ENCODE results near the gene CXCL3.

The CXCL3 gene

DNA sequence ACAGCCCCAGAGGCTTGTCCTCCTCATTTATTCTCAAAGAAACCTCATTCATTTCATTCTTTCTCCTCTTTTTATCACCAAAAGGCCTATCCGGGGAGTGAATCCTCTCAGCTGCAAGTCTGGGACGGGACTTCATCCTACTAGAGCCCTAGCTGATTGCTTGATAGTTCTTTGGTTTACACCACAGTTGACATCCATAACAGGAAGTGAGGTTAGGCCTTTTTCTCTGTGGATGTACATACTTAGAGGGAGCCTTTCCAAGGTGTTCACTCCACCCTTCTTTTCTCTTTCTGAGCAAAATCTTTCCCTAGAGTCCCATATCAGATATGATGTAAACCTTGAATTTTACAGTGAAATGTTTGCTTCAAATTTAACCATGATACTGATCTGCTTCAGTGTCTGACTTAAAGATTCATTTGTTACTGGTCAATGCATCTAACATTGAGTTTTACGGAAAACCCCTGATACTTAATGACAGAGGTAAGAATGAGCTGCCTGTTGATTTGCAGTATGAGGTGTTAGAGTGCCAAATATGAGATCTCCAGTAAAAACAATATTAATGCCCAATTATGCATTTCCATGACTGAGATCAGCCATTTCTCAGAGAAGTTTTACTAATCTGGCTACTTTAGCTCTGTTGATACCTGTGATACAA lies 23.2 kb downstream of the CXCL3 start:
- DNase-seq (ENCODE audit: low read depth in 2 of 3, low spot score in 1 of 3): no peak

DNA sequence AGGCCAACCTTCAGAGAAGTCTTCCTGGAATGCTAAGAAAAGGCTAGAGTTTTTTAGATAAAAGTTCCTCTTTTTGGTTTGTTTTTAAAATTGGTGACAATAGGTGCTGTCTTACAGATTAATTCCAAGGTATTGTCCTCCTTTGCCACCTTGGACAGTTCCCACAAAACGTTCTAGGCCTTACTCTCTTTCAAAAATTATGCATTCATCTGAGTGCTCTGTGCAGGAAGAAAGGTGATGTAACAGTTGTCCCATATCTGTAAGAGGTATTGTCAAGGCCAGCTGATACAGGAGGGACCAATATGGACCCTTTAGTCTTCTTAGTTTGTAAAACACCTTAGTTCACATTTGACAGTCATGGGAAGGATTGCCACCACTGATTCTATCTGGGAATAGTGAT lies 24.2 kb downstream of the CXCL3 start:
- no peak for DNase-seq (ENCODE audit: low read depth in 2 of 3, low spot score in 1 of 3)

DNA sequence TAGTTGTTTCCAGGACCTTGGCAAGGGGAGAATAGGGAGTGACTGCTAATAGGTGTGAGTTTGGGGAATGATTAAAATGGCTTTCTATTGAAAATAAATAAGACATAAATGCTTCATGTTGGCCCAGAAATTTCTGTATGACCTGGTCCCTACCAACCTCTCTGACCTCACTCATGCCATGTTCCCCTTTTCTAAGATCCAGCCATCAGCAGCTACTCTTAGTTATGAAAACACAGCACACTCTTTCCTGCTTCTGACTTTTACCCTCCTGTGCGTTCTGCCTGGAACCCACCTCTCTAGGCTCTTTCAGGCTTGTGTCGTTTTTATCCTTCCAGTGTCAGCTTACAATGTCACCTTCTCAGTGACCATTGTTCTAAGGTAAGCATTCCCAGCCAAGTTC lies 25.2 kb downstream of the CXCL3 start:
- no peak for DNase-seq (ENCODE audit: low read depth in 2 of 3, low spot score in 1 of 3)

DNA sequence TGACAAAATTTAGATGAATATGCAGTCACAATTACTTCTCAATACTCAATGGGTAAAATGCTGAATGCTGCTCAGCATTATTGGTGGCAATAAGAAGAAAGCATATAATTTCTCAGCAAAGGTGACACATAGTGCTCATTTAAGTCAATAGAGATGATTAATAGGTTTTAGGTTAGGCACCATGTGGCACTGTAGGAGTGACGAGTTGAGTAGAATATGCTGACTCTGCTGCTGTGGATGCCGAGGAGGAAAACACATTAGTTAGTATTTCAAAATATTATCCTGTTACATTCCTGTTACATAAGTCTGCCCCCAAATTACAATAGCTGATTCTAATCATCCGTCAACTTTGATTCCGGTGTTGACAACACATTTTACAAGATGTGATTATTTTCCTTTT lies 26.4 kb downstream of the CXCL3 start:
- no peak for DNase-seq (ENCODE audit: low read depth in 2 of 3, low spot score in 1 of 3)

DNA sequence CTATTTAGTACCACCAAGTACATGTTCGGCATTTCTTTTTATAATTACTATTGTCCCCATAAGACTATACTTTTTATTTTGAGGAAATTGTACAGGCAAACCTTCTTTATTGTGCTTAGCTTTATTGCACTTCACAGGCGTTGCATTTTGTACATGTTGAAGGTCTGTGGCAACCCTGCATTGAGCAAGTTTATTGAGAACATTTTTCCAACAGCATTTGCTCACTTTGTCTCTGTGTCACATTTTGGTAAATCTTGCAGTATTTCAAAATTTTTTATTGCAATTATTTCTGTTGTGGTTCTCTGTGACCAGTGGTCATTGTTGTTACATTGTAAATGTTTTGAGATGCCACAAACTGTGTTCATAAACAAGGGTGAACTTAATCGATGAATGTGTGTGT lies 29.2 kb downstream of the CXCL3 start:
- DNase-seq (ENCODE audit: low read depth in 2 of 3, low spot score in 1 of 3): no peak

DNA sequence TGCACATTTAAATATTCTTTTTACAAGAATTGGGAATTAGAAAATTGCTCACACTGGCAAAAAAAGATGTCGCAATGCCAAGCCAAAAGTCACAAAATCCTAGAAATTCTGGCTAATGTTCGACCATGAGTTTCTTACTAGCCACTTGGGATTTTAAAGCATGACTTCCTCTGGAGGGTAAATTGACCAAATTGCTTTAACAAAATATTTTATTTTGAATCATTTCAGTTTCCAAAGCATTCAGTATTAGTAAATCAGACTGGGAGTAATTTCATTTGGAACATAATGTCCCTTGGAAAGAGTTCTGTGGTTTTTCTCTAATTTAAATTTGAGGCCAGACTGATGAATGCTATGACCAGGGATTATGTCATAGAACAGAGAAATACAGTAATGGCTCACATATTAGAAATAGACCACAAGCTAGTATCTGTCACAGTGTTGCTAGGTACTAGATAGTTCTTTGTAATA lies 32.4 kb downstream of the CXCL3 start:
- no peak for DNase-seq (ENCODE audit: low read depth in 2 of 3, low spot score in 1 of 3)

DNA sequence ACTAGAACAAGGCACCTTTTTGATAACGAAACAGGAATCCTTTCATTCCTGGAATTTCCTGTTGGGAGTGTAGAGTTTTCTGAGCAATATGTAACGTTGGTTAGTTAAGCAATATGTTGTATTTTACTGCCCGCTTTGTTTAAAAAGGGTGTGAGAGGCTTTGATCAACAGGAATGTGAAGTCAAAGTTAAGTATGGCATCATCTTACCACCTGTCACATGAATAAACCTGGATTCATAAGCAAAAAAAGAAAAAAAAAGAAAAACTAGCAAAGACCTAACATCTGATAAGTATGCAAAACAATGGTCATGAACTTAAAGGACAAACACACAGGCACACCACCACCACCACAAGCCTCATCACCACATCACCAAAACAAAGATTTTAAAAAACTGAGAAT lies 33.0 kb downstream of the CXCL3 start:
- no peak for DNase-seq (ENCODE audit: low read depth in 2 of 3, low spot score in 1 of 3)

DNA sequence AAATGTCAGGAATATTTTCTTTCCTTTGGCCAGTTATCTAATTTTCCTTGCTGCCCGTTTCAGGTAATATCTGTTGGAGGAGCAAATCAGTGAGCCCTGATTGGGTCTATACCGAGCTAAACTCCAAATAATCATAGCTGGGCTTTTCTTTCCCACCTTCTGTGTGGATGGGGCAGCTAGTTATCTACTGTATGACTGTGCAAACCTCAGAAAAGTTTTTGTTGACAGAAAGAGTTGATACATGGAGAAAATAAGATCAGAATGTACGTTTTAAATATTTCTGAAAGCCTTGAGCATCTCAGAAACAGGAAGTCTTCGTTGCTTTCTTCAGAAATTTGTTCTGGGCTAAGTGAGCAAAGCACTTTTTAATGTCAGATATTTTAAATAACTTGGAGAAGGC lies 33.8 kb downstream of the CXCL3 start:
- DNase-seq (ENCODE audit: low read depth in 2 of 3, low spot score in 1 of 3): no peak

DNA sequence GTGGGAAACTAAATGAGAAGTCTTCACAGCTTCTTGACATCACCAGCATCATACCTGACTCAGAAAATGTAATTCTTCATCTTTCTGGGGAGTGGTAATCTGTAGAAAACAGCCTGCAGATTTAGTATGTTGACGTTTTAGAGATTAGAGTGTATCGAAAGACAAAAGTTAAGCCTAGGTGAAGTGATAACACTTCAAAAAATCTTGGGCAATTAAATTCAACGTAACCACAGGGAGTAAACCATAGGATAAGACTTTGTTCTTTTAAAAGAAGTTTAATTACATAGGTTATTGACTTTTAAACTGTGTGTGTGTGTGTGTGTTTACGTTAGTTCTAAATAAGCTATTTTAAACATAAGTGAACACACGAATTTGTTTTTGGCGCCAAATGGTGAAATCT lies 38.2 kb downstream of the CXCL3 start:
- no peak for DNase-seq (ENCODE audit: low read depth in 2 of 3, low spot score in 1 of 3)

DNA sequence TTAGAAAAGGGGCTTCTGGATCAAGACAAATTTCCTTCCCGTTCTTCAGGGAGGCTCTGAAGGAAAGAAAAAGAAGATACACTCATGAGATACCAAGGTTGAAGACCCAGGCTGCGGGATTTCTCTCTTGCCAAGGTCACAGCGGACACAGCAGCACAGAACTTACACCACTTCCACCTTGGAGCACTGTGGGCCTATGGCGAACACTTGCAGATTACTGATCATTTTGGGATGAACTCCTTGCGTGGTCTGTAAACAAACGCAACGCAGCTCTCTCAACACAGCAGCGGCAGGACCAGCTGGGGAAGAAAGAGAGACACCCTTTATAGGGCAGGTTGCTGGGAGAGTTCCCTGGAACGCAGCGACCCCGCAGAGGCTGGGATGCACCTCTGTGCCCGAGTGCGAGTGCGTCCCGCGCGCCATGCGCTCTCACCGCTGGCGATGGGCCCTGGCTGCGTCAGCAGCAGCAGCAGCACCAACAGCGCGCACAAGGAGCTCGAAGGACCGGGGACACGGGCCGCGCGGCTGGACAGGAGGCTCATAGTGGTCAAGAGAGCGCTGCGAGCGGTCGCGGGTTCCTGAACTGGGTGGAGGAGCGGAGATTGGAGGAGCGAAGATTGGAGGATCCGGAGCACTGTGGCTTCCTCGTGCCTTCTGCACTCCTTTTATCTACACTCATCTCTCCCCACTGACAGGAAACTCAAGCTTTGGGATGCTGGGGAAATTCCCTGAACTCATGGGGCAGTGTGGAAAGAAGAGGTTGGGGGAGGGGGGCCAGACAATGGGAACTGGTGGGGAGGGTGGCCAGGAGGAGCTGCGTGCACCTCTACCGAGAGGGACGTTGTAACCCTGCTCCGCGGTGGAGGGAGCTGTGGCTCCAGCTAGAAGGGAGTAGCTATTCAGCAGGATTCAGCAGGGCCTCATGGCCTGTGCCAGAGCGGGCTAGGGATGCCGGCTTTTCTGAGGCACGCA lies 40.2 kb downstream of the CXCL3 start, which contains the start of gene CXCL5:
Gene CXCL5 (minus strand): TSS at position 638 of the 972 bp plus-strand sequence. CDS start 96 bp downstream, at position 542.
- DNase-seq (ENCODE audit: low read depth in 2 of 3, low spot score in 1 of 3): no peak

DNA sequence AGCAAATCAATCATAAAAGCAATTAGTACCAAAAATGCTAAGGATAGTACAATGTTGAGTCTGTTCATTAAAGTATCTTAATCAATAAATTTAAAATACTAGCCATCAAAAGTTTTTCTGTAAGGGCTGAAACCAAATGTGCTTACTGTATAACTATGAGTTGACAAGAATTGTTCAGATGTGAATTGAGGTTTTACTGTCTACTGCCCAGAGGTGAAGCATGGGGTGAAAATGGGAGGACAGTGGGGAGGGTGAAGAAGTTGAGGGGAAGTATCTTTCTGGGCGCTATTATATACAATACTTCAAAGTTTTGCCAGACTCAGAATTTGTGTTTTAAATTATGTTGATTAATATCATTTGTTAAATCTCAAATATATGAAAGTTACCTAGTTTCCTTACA lies 46.4 kb downstream of the CXCL3 start:
- no peak for DNase-seq (ENCODE audit: low read depth in 2 of 3, low spot score in 1 of 3)

DNA sequence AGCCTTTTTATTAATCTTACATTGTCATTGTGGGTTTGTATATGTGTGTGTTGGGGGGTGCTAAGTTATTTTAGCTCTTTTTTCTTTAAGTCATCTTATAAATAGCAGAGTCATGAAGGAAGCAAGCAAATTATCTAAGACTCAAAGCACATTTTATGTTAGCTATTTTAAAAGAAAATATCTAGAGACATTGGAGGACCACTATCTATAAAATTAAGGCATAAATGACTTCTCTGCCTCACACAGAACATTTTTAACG lies 46.8 kb downstream of the CXCL3 start:
- DNase-seq (ENCODE audit: low read depth in 2 of 3, low spot score in 1 of 3): no peak

DNA sequence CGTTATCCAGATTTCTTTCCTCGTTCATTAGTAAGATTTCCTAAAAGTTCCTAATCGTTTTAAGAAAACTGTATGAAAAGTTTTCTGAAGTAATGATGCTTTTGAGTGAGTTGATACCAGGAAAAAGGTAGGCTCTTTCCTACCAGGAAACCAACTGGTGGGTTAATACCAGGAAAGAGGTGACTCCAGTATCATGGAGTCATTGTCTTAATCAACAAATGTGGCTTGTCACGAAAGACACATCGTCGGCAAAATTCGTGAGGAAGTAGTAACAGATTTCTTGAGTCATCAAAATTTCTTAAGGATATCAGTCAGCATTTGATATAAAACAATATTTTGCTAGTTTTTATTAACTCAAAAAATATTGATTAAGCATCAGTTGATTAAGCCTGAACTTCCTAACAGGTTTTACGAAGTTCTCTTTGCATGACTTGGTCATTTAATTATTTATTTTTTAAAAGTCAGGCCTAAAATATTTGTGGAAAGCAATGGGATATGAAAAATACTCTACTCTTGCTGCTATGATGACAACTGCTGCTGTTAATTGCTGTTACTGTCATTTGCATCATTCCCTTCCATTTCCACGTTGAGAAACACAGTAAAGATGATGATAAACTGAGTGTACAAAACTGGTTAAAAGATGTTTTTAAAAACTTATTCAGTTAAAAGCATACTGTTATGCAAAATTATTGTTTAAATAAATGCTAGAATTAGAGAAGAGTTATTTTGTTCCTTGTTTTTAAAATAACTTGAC lies 47.3 kb downstream of the CXCL3 start:
- DNase-seq (ENCODE audit: low read depth in 2 of 3, low spot score in 1 of 3): no peak

DNA sequence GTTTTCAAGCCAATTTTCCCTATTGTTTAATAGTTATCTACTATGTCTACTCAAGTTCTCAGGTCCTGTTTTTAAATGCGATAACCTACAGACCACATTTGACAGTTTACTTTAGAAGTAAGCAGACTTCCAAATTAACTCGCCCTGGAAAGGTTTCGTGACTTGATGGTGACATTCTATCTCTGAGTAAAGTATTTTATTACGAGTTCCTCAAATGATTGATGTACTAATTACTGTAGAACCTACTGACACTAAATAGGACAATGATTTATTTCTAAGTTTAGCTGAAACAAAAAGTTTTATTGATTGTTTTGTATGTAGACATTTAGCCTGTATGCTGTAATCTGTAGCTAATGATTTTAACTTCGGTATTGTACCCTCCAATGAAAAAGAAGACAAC lies 48.6 kb downstream of the CXCL3 start:
- DNase-seq (ENCODE audit: low read depth in 2 of 3, low spot score in 1 of 3): no peak

DNA sequence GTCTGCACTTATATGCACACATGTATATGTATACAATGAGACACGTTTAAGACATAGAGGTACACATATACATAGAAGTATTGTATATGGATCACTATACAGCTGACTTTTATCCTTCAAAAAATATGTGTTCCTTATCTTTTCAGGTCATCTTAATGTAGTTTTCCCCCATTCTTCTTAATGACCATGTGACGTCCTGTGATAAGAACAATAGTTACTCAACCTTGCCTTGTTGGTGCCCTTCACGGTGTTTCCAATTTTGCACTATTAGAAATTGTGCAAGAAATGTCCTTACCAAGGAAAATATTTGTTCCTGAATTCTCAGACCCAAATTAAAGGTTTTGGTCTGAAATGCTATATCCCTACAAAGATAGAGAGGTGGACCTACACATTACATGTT lies 49.5 kb downstream of the CXCL3 start:
- no peak for DNase-seq (ENCODE audit: low read depth in 2 of 3, low spot score in 1 of 3)

DNA sequence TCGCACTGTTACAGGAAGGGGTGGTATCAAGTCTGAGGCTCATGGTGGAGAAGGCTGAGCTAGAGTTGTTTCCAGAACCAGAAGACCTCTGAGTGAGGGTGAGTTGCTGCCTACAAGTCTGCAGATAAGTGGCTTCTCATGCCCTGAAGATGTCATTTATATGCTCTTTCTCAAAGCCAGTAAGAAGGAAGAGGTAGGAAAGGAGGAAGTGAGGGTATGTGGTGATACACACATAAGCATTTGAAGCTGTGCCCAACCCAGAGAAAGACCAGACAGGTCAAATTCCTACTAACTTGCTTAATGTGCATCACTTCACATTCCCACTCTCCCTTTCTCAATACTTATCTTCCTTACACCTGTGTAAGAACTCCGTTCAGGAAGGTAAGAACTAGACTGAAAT lies 50.4 kb downstream of the CXCL3 start, which contains the start of gene PPBP:
Gene PPBP (minus strand): TSS at position 130 of the 400 bp plus-strand sequence. CDS start 87 bp downstream, at position 43.
- DNase-seq (ENCODE audit: low read depth in 2 of 3, low spot score in 1 of 3): no peak

Data from stimulated activated CD4-positive, alpha-beta T cell treated with anti-CD3 and anti-CD28 coated beads, Interleukin-12 subunit alpha, Interleukin-12 subunit beta, amount 100 ng/mL, for 48 hours (primary cell).